ENCODE results near the gene MED13.

Gene MED13

DNA sequence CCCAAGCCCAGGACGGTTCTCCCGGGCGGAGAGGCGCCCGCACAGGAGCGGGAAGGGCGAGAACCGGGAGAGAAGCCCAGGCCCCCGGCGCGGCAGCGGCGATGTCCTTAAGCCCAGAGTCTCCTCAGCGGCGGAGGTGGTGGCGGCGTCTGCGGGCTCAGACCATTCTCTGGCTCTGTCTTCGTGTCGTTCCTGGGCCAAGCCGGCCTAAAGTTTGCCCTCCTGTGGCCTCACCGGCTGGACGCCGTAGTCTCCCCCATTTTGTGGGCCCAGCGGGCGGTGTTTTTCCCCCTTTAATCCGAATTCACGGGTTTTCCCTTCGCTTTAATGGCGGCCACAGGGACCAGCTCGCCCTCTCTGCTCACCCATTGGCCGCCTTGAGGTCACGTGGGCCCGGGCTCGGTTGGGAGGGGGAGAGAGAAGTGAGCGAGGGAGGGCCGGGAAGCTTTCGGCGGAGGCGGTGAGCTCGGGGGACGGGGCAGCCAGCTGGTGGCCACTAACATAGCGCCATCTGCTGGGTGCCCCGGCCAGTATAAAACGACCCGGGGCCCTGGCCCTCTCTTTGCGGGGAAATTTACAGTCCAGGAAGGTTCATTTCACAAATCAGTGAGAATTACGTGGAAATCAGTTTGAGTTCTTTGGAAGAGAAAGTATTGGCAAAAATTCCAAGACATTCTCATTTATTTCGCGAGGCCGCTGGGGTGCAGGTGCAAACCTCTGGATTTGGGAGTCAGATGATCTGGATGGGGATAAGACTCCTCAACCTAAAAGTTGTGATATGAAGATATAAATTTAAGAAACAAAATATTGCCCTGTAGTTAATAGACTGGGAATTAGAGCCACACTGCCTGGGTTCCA is 762 bp upstream of the MED13 start (continued):
- TF ChIP-seq ZNF701 (tag by site-specific recombination; IDR thresholded peaks at IDR 0.05) (no peak), ZNF202 (tag by site-specific recombination; IDR thresholded peaks at IDR 0.05; ENCODE audit: borderline replicate concordance) (no peak), ZNF2 (tag by site-specific recombination; IDR thresholded peaks at IDR 0.05) (no peak), ZNF600 (tag by site-specific recombination; IDR thresholded peaks at IDR 0.05) (peak; percentile 19; the same call in 1 of the 2 replicates), SP3 (tag by site-specific recombination; IDR thresholded peaks at IDR 0.05) (peak; percentile 29; the same call in 1 of the 2 replicates), ZNF24 (tag by site-specific recombination; IDR thresholded peaks at IDR 0.05) (0 out of 2 replicates have a peak, but pooled peaks have one; percentile 16)
- TF ChIP-seq, protein P1, sequence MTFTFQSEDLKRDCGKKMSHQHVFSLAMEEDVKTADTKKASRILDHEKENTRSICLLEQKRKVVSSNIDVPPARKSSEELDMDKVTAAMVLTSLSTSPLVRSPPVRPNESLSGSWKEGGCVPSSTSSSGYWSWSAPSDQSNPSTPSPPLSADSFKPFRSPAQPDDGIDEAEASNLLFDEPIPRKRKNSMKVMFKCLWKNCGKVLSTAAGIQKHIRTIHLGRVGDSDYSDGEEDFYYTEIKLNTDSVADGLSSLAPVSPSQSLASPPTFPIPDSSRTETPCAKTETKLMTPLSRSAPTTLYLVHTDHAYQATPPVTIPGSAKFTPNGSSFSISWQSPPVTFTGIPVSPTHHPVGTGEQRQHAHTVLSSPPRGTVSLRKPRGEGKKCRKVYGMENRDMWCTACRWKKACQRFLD (tag by site-specific recombination; IDR thresholded peaks at IDR 0.05): no peak

- Histone ChIP-seq H3K4me3 (ENCODE audit: low read depth, low read length) (peak overlapping the region; percentile 97), H3K9me3 (ENCODE audit: control insufficient read depth, insufficient read depth, low read depth, low read length) (no peaks in the 10 kb centered on the region), H3K4me1 (ENCODE audit: control insufficient read depth, insufficient read depth, low read length) (peaks cover 20% of the 10 kb centered on the region), H3K36me3 (ENCODE audit: control insufficient read depth in 2 of 2, insufficient read depth in 1 of 2, low read length in 2 of 2) (peaks cover 18 to 29% of the 10 kb centered on the region in 2 experiments), H3K27ac (ENCODE audit: extremely low read depth, low read depth, low read length) (peak overlapping the region; percentile 92)
- ChIA-PET POLR2A (interaction anchor here (0.8 to 1.1 kb wide), 5 partner anchors 8 to 202 kb away, joined by 3 to 5 read pairs (median 4); partner anchors contain the start of gene INTS2), CTCF (interaction anchor here (0.8 to 2.2 kb wide), 2 partner anchors 11 to 28 kb away, joined by 3 to 8 read pairs; no protein-coding TSS in a partner anchor)
- TF ChIP-seq HOXD13 (CRISPR knock-in tag; IDR thresholded peaks at IDR 0.05; ENCODE audit: borderline replicate concordance): no peak
- TF ChIP-seq SCRT2 (tag by site-specific recombination; IDR thresholded peaks at IDR 0.05): peak; percentile 81; the same call in 1 of the 2 replicates
- TF ChIP-seq, protein P1 (tag by site-specific recombination; IDR thresholded peaks at IDR 0.05): no peak
- TF ChIP-seq, protein P2, sequence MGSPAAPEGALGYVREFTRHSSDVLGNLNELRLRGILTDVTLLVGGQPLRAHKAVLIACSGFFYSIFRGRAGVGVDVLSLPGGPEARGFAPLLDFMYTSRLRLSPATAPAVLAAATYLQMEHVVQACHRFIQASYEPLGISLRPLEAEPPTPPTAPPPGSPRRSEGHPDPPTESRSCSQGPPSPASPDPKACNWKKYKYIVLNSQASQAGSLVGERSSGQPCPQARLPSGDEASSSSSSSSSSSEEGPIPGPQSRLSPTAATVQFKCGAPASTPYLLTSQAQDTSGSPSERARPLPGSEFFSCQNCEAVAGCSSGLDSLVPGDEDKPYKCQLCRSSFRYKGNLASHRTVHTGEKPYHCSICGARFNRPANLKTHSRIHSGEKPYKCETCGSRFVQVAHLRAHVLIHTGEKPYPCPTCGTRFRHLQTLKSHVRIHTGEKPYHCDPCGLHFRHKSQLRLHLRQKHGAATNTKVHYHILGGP (tag by site-specific recombination; IDR thresholded peaks at IDR 0.05): no peak
- peak; percentile 78 for TF ChIP-seq ZBTB17 (tag by site-specific recombination; IDR thresholded peaks at IDR 0.05)
- TF ChIP-seq ZBTB26 (tag by site-specific recombination; optimal IDR thresholded peaks at IDR 0.05): no peak
- TF ChIP-seq ZNF169 (tag by site-specific recombination; IDR thresholded peaks at IDR 0.05): no peak
- no peak for TF ChIP-seq ZNF175 (tag by site-specific recombination; IDR thresholded peaks at IDR 0.05)
- no peak for TF ChIP-seq ZNF10 (tag by site-specific recombination; IDR thresholded peaks at IDR 0.05)
- no peak for TF ChIP-seq RBAK (tag by site-specific recombination; IDR thresholded peaks at IDR 0.05)
- TF ChIP-seq ZNF366 (tag by site-specific recombination; conservative IDR thresholded peaks at IDR 0.05): peak; percentile 36; the same call in 1 of the 2 replicates
- peak; percentile 9; the same call in 1 of the 2 replicates for TF ChIP-seq SP3 (tag by site-specific recombination; IDR thresholded peaks at IDR 0.05)
- no peak for TF ChIP-seq ZSCAN18 (tag by site-specific recombination; IDR thresholded peaks at IDR 0.05)
- 0 out of 2 replicates have a peak, but pooled peaks have one; percentile 6 for TF ChIP-seq SP7 (tag by site-specific recombination; IDR thresholded peaks at IDR 0.05)
- TF ChIP-seq ZNF48 (tag by site-specific recombination; IDR thresholded peaks at IDR 0.05): no peak
- peak; percentile 75 for TF ChIP-seq SCRT1 (tag by site-specific recombination; IDR thresholded peaks at IDR 0.05; ENCODE audit: borderline replicate concordance)
- no peak for TF ChIP-seq GLIS1 (tag by site-specific recombination; IDR thresholded peaks at IDR 0.05)
- TF ChIP-seq ZNF138 (tag by site-specific recombination; IDR thresholded peaks at IDR 0.05; ENCODE audit: borderline replicate concordance): no peak
- peak; percentile 58; the same call in 1 of the 2 replicates for TF ChIP-seq PRDM1 (tag by site-specific recombination; IDR thresholded peaks at IDR 0.05)
Observed at GRCh38 chr17:62064029-62064790, 868 bp downstream of the MED13 start.
